Karpas-422 (cell line): ENCODE data around the gene LARGE1. TPM values are rescaled to one million over a fixed set of nuclear protein-coding genes. Genes with fewer than 3 reads are reported as not detected.

ENCODE experiments used
- DNase-seq: peaks from one replicate; pipeline ENCODE4 v3.0.0-alpha.2; 2015
- H2AFZ ChIP-seq: fragments of 200-600 bp; sonication (generic); 2 replicates; pipeline ENCODE4 v1.6.1; 2014; ENCODE audit warnings: antibody characterized with exemption, low read length, mixed read lengths
- H3K27ac ChIP-seq: fragments of 200-600 bp; sonication (generic); 2 replicates; pipeline ENCODE4 v1.5.1; 2014; ENCODE audit warnings: mild to moderate bottlenecking, low read length, moderate library complexity
- H3K27me3 ChIP-seq: fragments of 200-600 bp; sonication (generic); 2 replicates; pipeline ENCODE4 v1.6.1; 2014; ENCODE audit warnings: low read length, mixed read lengths
- H3K36me3 ChIP-seq: fragments of 200-600 bp; sonication (generic); 2 replicates; pipeline ENCODE4 v1.6.1; 2014; ENCODE audit warnings: low read length, mixed read lengths; ENCODE audit not compliant: insufficient read depth
- H3K4me1 ChIP-seq: fragments of 200-600 bp; sonication (generic); 2 replicates; pipeline ENCODE4 v1.6.1; 2014; ENCODE audit warnings: mild to moderate bottlenecking, low read length, mixed read lengths
- H3K4me2 ChIP-seq: fragments of 200-600 bp; sonication (generic); 2 replicates; pipeline ENCODE4 v1.6.1; 2014; ENCODE audit warnings: low read length, low read depth, mild to moderate bottlenecking; ENCODE audit not compliant: poor library complexity, severe bottlenecking
- H3K4me3 ChIP-seq: fragments of 200-600 bp; sonication (generic); 2 replicates; pipeline ENCODE4 v1.5.1; 2014; ENCODE audit warnings: mild to moderate bottlenecking, antibody characterized with exemption, low read length, mixed read lengths
- H3K79me2 ChIP-seq: fragments of 200-600 bp; sonication (generic); 2 replicates; pipeline ENCODE4 v1.6.1; 2014; ENCODE audit warnings: mild to moderate bottlenecking, low read length, mixed read lengths
- H3K9ac ChIP-seq: fragments of 200-600 bp; sonication (generic); 2 replicates; pipeline ENCODE4 v1.6.0; 2014; ENCODE audit warnings: low read length
- H3K9me2 ChIP-seq: fragments of 200-600 bp; sonication (generic), shearing (Covaris generic); replicated peaks from 2 replicates; pipeline ENCODE4 v1.6.0; 2014; ENCODE audit warnings: mild to moderate bottlenecking, low read length, moderate library complexity; ENCODE audit not compliant: insufficient read depth
- H3K9me3 ChIP-seq: fragments of 300-700, 200-600 bp; sonication (generic); 2 replicates; pipeline ENCODE4 v1.6.1; 2014; ENCODE audit warnings: low read length, mixed read lengths
- H4K20me1 ChIP-seq: fragments of 200-600 bp; sonication (generic); 2 replicates; pipeline ENCODE4 v1.6.1; 2014; ENCODE audit warnings: mild to moderate bottlenecking, antibody characterized with exemption, low read length, low read depth; ENCODE audit not compliant: insufficient read depth
- total RNA-seq: library from RNA; depleted of rRNA; stranded (reverse); fragments of >200 nt; shearing (Covaris generic); gene quantifications from 2 replicates; pipeline ENCODE4 v1.2.3, GENCODE V29; 2014; ENCODE audit warnings: low replicate concordance

Gene LARGE1
- total RNA-seq, 1 experiment from 2014 or later = 0.15 TPM

DNA sequence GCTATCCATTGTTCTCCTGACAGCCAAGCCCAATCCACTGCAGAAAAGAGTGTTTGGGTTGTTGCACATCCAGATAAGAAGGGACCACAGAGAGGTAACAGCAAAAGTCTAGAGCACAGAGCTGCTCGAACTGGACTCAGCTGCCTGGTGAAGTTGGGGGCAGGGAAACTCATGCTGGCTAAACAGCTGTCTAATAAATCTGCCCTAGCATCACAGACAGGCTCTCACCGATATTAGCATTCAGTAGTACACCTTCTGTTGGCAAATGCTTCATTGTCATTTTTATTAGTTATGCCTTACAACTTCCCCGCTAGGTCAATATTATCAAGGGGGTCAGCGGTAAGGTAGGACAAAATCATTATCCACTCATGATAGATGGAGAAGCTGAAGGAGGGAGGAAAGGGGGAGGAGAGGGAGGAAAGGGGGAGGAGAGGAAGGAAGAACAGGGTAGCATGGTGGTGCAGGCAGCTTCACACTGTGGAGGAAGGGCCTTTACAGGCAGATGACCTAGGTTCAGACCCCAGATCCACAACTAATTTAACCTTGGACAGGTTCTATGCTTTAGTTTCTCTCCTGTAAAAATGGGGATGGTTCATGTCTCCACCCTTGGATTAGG lies 102.7 kb downstream of the LARGE1 start:
- Histone ChIP-seq H4K20me1 (no peaks in the 10 kb centered on the region), H3K9ac (no peak overlapping the region), H3K4me2 (no peak overlapping the region), H3K4me3 (no peak overlapping the region), H3K9me2 (no peaks in the 10 kb centered on the region), H3K79me2 (no peaks in the 10 kb centered on the region), H3K27me3 (no peaks in the 10 kb centered on the region), H2AFZ (no peak overlapping the region), H3K9me3 (no peaks in the 10 kb centered on the region), H3K4me1 (peaks cover 15% of the 10 kb centered on the region), H3K27ac (no peak overlapping the region), H3K36me3 (no peaks in the 10 kb centered on the region)
- DNase-seq = no peak

- no peaks in the 10 kb centered on the region for H3K36me3 ChIP-seq
- no peaks in the 10 kb centered on the region for H3K27me3 ChIP-seq
- H2AFZ ChIP-seq = no peak overlapping the region
- H4K20me1 ChIP-seq = no peaks in the 10 kb centered on the region
- H3K27ac ChIP-seq = no peak overlapping the region
- H3K4me3 ChIP-seq = no peak overlapping the region
- H3K9me3 ChIP-seq = no peaks in the 10 kb centered on the region
- H3K9ac ChIP-seq = no peak overlapping the region
- no peaks in the 10 kb centered on the region for H3K79me2 ChIP-seq
- no peaks in the 10 kb centered on the region for H3K9me2 ChIP-seq
- DNase-seq = no peak
- H3K4me1 ChIP-seq = peaks cover 5% of the 10 kb centered on the region; the same call in 1 of the 2 replicates
- no peak overlapping the region for H3K4me2 ChIP-seq
Observed at GRCh38 chr22:33812360-33812977, 107.8 kb downstream of the LARGE1 start.

DNA sequence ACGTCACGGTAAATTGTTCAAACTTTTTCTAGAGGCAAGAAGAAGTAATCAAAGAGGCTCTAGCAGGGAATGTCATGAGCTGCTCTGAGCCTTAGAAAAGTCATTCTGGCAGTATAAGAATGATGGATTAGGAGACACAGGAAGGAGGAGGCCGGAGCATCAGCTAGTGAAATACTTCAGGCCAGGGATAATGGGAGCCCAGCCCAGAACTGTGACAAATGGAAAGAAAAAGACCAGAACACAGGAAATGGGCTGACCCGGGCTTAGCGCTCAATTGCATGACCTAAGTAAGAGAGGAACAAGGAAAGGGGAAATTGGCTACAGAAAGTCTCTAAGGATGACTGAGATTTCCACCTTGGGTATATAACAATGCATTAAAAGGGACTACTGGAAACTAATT lies 108.6 kb downstream of the LARGE1 start:
- H3K27me3 ChIP-seq = no peaks in the 10 kb centered on the region
- no peak overlapping the region for H3K4me2 ChIP-seq
- H3K4me3 ChIP-seq = no peak overlapping the region
- H3K27ac ChIP-seq = no peak overlapping the region
- no peaks in the 10 kb centered on the region for H3K4me1 ChIP-seq
- no peak overlapping the region for H3K9ac ChIP-seq
- no peak for DNase-seq
- no peaks in the 10 kb centered on the region for H3K36me3 ChIP-seq
- H2AFZ ChIP-seq = no peak overlapping the region
- H3K9me2 ChIP-seq = no peaks in the 10 kb centered on the region
- no peaks in the 10 kb centered on the region for H3K79me2 ChIP-seq
- H3K9me3 ChIP-seq = no peaks in the 10 kb centered on the region
- no peaks in the 10 kb centered on the region for H4K20me1 ChIP-seq

GRCh38 chr22:33811208-33811607 lies 109.1 kb downstream of the LARGE1 start:
- Histone ChIP-seq H3K9me3 (no peaks in the 10 kb centered on the region), H3K79me2 (no peaks in the 10 kb centered on the region), H3K27ac (no peak overlapping the region), H3K27me3 (no peaks in the 10 kb centered on the region), H4K20me1 (no peaks in the 10 kb centered on the region), H2AFZ (no peak overlapping the region), H3K9me2 (no peaks in the 10 kb centered on the region), H3K9ac (no peak overlapping the region), H3K36me3 (no peaks in the 10 kb centered on the region), H3K4me2 (no peak overlapping the region), H3K4me3 (no peak overlapping the region), H3K4me1 (no peaks in the 10 kb centered on the region)
- no peak for DNase-seq

GRCh38 chr22:33807470-33807869 lies 112.8 kb downstream of the LARGE1 start:
- no peak overlapping the region for H3K4me3 ChIP-seq
- no peak for DNase-seq
- H3K36me3 ChIP-seq = no peaks in the 10 kb centered on the region
- no peaks in the 10 kb centered on the region for H3K4me1 ChIP-seq
- H3K27me3 ChIP-seq = no peaks in the 10 kb centered on the region
- no peaks in the 10 kb centered on the region for H3K9me3 ChIP-seq
- H3K9me2 ChIP-seq = no peaks in the 10 kb centered on the region
- no peak overlapping the region for H2AFZ ChIP-seq
- no peak overlapping the region for H3K4me2 ChIP-seq
- no peaks in the 10 kb centered on the region for H3K79me2 ChIP-seq
- H3K27ac ChIP-seq = no peak overlapping the region
- no peak overlapping the region for H3K9ac ChIP-seq
- no peaks in the 10 kb centered on the region for H4K20me1 ChIP-seq

GRCh38 chr22:33806191-33806590 lies 114.1 kb downstream of the LARGE1 start:
- no peak for DNase-seq
- Histone ChIP-seq H3K9me3 (no peaks in the 10 kb centered on the region), H3K27ac (no peak overlapping the region), H3K4me3 (no peak overlapping the region), H3K4me1 (no peaks in the 10 kb centered on the region), H3K4me2 (no peak overlapping the region), H4K20me1 (no peaks in the 10 kb centered on the region), H3K36me3 (no peaks in the 10 kb centered on the region), H2AFZ (no peak overlapping the region), H3K9me2 (no peaks in the 10 kb centered on the region), H3K79me2 (no peaks in the 10 kb centered on the region), H3K27me3 (no peaks in the 10 kb centered on the region), H3K9ac (no peak overlapping the region)

- no peaks in the 10 kb centered on the region for H3K9me2 ChIP-seq
- no peak overlapping the region for H3K4me2 ChIP-seq
- H3K36me3 ChIP-seq = no peaks in the 10 kb centered on the region
- no peaks in the 10 kb centered on the region for H3K9me3 ChIP-seq
- H3K9ac ChIP-seq = no peak overlapping the region
- H3K4me3 ChIP-seq = no peak overlapping the region
- no peak overlapping the region for H2AFZ ChIP-seq
- H3K79me2 ChIP-seq = no peaks in the 10 kb centered on the region
- H3K27me3 ChIP-seq = no peaks in the 10 kb centered on the region
- H3K4me1 ChIP-seq = no peaks in the 10 kb centered on the region
- DNase-seq = no peak
- H3K27ac ChIP-seq = no peak overlapping the region
- H4K20me1 ChIP-seq = no peaks in the 10 kb centered on the region
Observed at GRCh38 chr22:33803371-33804282, 116.6 kb downstream of the LARGE1 start.

DNA sequence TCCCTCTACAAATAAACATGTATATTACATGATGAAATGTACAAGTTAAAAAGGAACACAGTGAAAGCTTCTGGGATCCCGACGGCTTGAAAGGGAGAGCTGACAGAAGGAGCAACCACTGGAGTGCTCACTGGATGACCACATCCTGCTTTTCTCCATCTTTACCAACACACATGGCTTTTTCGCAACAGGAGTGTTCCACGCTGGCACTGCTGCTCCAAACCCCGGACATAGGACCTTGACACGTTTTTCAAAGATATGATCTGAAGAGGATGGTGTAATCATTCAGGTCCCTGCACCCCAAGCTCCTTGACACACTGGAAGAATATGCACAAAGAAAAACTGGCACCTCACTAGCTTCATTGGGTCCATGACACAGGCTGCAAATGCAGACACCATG lies 121.9 kb downstream of the LARGE1 start:
- Histone ChIP-seq H3K4me1 (no peaks in the 10 kb centered on the region), H3K4me3 (no peak overlapping the region), H3K9me3 (no peaks in the 10 kb centered on the region), H3K27me3 (no peaks in the 10 kb centered on the region), H3K36me3 (no peaks in the 10 kb centered on the region), H3K27ac (no peak overlapping the region), H4K20me1 (no peaks in the 10 kb centered on the region), H3K9me2 (no peaks in the 10 kb centered on the region), H2AFZ (no peak overlapping the region), H3K4me2 (no peak overlapping the region), H3K9ac (no peak overlapping the region), H3K79me2 (no peaks in the 10 kb centered on the region)
- no peak for DNase-seq
